DMS 273 (cell line): ENCODE results near the gene NTN4.
"Not testable (repeated sequence)": the region's sequence is repeated elsewhere in the genome, so short reads cannot be mapped to it uniquely, and the experiment has no call there.

Source experiments
- DNase-seq: peaks from one replicate; lab custom pipeline; 2025; ENCODE audit not compliant: unreplicated experiment; lab: John Stamatoyannopoulos, UW

NTN4 gene

DNA sequence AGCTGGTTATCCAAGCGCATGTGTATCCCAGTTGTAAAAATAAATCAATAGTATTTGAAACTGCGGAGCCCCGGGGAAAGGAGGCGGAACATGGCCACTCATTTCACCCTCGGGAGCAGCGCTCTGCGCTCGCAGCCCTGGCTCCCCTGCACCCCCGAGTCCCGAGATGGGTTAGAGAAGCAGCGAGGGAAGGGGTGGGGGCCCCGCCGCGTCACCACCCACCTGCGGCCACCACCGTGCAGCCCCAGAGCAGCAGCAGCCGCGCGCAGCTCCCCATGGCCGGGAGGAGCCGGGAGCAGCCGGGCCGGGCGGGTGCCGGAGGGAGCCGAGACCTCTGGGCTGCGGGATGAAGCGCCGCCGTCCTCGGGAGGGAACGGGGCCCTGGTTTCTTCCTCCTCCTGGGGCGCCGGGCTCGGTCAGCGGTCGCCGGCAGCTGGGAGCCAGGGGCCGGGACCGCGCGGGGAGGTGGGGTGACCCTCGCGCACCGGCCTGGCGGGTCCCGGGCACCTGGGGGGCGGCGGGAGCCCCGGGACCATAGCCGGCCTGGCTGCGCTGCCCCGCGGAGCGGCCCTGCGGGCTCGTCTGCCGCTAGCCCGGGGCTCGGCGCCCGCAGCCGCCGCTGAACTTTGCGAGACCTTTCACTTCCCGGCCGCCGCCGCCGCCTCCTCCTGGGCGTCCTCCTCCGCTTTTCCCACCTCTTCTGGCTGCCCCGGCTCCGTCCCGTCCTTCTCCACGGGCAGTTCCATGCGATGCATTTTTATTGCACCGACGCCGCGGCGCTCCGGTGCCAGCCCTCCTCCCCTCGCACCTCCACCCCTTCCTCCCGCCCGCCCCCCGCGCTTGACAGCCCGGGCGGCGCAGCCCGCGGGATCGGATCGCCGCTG lies at the start of gene NTN4:
Gene NTN4, minus strand, starts transcription at position 732 of the 884 bp plus-strand sequence. Its CDS starts 455 bp downstream, at position 277.
- DNase-seq, result peak; percentile 50

DNA sequence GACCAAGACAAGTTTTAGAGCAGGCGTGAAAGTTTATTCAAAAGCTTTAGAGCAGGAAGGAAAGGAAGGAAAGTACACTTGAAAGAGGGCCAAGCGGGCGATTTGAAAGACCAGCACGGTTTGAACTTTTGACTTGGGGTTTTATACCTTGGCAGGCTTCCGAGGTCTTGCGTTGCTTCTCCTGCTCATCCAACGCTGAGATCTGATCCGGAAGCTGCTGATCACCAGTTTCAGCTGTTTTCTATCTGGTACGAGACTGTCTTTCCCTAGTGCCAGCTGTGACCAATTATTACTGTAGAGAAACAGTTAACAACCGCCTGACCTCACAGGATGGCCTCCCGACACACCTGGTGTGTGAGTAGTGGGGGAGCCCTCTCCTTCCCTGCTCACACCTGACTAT lies 47.6 kb upstream of the NTN4 start:
- peak; percentile 52 for DNase-seq

DNA sequence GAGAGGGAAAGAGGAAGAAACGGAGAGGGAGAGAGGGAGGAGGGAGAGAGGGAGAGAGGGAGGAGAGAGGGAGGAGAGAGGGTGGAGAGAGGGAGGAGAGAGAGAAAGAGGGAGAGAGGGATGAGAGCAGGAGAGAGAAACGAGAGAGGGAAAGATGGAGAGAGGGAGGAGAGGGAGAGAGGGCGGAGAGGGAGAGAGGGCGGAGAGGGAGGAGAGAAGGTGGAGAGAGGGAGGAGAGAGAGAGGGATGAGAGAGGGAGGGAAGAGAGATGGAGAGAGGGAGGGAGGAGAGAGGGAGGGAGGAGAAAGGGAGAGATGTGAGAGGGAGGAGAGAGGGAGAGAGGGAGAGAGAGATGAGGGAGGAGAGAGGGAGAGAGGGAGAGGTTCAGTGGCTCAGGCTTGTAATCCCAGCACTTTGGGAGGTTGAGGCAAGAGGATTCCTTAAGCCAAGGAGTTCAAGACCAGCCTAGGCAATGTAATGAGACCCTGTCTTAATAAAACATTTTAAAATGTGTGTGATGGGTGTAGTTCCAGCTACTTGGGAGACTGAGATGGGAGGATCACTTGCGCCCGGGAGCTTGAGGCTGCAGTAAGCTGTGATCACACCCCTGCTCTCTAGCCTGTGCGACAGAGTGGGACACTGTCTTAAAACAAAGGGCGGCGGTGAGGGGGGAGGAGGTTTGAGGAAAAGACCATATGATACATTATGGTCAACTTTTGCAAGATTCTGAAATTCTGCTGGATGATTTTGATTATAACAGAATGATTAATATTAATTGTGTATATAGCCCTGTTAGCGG lies 46.9 kb upstream of the NTN4 start:
- DNase-seq, result no peak

DNA sequence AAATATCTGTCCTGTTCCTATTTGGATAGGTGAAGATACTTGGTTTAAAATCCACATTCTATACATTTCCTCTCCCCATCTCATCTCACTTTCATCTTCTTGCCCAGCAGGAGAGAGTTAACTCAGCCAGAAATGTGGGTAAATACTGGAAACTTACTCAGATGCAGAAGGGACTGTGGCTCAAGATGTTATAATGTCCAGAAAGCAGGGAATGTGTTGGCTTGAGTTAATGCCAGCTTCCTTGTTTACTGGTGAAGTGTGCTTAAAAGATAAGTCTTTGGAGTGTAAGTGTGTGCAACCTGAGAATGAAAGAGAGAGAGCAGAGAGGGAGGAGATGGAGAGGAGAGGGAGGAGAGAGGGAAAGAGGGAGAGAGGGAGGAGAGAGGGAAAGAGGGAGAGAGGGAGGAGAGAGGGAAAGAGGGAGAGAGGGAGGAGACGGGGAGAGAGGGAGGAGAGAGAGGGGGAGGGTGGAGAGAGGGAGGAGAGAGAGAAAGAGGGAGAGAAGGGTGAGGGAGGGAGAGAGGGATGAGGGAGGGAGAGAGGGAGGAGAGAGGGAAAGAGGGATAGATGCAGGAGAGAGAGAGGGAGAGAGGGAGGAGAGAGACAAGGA lies 46.2 kb upstream of the NTN4 start:
- DNase-seq, result peak; percentile 17

DNA sequence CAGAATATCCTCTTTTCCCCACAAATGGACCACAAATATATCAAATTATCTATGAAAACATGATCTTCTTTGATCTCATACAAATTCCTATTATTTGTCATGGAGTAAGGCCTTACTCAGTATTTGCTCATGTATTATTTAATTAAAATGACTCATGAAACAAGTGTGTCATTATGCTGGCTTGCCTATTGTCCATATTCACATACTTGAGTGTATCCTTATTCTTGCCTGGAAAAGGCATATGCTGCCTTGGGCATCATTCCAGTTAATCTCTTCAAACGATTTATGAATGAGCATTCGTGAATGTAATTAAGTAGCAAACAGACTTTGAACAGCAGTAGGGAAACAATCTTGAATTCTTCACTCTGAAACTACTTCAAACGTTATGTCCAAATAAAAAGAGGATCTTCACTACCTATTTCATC lies 45.6 kb upstream of the NTN4 start:
- peak; percentile 71 for DNase-seq

DNA sequence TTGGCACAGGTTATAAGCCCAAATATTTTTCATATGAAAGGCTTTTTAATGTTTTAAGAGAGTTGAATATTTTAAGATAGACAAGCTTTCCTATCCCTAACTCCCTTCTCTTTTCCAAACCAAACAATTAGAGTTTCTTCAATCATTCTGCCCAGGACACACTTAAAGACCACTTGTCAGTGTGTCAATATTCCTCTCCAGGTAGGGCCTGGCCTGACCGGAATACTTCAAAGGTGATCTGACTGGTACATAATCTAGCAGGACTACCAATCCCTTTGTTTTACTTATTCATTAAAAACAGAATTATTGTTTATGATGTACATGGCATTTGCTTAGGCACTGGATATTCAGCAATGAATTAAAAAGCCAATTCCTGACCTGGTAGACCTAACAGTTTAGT lies 44.0 kb upstream of the NTN4 start:
- no peak for DNase-seq

DNA sequence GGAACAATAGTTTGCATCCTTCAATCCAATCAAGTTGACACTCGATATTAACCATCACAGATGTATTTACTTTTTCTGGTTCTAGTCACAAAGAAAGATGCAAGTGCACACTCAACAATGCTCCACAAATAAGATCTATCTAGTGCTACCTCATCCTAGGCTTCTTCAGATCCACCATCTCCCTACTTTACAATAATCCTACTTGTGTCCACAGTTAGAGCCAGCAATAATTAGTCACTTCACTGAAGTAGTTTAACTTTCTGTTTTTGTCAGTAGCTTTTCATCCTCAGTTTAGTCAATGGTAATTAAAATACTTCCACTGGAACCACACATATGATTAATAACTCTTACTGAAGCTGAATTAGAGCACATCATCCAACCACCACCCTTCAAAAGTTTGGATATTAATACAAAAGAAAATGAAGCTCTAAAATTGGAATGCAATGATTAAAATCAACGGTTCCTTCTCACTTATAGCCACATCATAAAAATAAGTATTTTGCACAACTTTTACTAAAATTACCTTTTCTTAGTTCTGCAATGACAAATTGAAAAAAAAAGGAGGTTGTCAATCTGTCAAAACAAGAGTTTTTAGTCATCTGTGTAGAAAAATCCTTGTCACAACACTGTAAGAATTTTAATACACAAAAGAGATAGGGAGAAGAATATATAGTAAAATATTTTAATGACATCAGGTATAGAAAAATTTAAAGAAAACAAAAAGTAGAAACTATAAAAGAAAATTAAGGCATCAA lies 39.9 kb upstream of the NTN4 start:
- DNase-seq, result no peak

DNA sequence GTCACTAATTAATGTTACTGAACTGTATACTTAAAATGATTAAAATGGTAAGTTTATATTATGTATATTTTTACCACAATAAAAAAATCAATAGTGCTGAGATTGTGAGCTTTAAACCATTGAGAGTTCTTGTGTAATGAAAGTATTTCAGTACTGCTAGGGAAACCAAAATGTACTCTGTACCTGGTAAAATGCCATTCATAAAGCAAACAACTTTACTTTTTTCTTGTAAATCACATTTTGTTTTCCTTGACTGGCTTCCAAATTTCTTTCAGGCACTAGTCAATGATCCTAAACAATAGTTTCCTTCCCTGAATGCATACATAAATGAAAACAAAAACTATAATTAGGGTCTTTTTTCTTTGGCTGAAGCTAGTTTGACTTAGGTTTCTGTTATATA lies 38.8 kb upstream of the NTN4 start:
- no peak for DNase-seq

DNA sequence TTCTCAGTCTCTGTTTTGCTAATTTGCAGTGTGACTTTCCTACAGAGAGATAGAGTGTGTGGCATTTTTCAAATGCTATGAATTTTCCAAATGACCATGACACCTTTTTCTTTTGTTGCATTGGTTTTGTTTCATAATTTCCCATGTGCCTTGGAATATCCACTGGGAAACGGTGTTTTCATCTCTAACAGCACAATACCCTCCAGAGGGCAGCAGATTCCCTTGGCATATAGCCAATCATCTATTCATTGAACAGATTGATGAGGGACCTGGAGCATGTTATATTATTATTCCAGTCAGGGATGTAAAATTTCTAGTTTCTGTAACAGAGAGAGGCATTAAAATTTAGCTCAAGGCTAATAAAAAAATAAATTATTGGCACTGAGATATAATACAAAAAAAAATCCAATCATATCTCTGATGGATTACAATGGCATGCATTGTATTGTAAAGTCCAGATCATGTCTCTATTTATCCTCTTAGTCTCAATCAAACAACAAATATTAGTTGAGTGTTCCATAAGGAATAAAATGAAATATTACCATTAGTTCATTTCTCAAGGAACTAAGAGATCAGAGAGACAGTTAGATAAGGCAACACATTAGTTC lies 29.6 kb upstream of the NTN4 start:
- DNase-seq, result peak; percentile 74

DNA sequence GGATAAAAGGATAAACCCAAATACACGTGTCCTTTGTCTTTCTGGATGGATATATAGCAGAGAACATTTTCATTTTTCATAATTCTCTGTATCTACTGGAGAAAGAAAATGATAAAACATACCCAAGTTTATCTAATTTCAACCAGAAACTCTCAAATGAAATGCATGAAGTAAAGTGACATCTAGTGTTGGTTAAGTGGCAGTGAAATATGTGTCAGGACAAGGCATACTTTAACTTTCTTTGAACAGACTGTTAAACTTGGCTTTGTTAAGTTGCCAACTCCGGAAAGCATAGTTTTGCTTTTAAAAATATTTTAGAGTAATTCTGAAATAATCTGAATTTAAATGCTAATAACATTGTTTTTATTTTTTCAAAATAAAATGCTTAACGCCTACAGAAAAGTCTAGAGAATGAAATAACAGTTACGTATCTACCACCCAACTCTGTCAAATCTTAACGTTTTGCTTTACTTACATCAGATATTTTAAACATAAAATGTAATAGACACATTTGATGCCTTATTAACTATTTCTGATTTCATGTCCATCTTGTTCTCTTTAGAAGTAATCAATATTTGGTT lies 25.2 kb upstream of the NTN4 start:
- DNase-seq, result peak; percentile 32

DNA sequence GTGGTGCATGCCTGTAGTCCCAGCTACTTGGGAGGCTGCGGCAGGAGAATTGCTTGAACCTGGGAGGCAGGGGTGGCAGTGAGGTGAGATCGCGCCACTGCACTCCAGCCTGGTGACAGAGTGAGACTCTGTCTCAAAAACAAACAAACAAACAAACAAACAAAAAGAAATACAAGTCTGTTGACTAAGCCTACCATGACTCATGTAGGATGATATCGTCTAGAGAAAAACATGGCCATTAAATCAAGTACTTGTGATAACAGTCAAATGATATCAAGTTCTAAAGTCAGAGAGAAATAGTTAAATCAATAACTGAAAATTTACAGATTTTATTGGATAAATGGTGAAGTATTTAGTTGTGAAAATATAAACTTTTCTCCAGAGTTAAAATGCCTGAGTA lies 21.6 kb upstream of the NTN4 start:
- not testable (repeated sequence) for DNase-seq

DNA sequence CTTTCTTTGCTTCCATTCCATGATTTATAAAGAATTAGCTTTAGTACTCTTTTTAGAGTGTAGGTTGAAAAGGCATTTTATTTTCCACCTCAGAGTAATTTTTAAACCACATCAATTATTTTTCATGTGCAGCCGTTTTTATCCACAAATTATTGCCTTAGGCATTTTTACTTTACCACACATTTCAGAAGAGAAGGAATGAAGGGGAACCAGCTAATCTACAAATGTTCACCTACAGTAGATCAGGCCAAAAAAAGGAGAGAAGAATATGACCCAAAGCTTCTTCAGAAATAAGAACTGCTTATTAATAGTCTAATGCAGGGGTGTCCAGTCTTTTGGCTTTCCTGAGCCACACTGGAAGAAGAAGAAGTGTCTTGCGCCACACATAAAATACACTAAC lies 19.8 kb upstream of the NTN4 start:
- no peak for DNase-seq

DNA sequence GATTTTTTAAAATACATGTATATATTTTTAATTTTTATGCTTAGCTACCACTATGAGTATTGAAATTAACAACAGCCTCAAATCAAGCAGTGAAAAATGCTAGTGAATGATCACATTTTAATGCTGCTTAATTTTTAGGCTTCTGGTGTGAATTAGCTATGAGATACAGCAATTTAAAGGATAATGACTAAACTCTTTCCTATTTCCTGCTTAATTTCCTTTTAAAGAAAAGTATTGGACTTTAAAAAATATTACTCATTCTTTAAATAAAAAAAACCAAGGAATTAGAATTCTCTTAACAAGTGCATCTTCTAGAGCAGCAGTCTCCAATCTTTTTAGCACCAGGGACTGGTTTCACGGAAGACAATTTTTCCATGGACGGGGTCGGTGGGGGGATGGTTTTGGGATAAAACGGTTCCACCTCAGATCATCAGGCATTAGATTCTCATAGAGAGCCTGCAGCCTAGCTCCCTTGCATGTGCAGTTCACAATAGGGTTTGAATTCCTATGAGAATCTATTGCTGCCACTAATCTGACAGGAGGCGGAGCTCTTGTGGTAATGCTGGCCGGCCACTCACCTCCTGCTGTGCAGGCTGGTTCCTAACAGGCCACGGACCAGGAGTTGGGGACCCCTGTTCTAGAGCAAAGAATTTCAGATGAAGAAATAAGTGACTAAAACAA lies 18.6 kb upstream of the NTN4 start:
- DNase-seq, result no peak

DNA sequence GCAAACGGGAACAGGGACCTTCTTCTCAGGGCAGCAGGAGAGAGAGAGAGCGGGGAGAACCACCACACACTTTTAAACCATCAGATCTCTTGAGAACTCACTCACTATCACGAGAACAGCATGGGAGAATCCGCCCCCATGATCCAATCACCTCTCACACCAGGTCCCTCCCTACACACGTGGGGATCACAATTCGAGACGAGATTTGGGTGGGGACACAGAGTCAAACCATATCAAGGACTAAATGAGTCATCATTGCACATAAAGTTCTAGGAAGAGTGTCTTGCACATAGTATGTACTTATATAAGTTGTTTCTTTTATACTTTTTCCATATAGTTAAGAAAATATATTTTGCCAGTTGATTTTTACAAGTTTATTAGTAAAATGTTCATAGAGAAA lies 17.6 kb upstream of the NTN4 start:
- no peak for DNase-seq

DNA sequence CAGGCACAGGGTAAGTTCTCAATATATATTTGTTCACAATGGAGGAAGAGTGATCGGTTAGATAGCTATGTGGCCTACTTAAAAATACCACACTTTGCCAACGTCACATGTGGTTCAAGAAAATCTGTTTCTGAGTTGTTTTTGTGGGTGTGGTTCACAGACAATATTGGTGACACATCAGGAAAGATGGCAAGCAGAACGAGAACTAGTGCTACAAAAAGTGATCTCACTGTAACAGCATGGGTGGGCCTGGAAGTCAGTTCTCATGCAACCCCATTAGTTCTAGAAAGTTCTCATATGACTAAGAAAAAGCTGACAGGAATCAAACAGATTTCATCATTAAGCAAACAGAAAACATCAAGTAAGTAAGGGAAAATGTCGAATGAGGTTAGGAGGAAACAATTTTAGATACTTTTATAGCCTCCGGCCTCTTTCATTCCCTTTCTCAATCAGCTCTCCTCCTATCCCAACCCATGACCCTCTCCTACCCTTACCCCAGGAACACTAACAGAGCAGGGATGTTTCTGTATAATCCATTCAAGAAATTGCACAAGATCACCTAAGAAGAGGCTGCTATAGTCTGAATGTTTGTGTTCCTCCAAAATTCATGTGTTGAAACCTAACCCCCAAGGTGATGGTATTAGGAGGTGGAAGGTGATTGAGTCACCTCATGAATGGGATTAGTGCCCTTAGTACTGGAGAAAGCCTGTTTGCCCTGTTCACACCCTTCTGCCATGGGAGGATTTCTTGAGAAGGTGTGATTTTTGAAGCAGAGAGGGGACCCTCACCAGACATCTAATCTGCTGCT lies 15.5 kb upstream of the NTN4 start:
- no peak for DNase-seq

DNA sequence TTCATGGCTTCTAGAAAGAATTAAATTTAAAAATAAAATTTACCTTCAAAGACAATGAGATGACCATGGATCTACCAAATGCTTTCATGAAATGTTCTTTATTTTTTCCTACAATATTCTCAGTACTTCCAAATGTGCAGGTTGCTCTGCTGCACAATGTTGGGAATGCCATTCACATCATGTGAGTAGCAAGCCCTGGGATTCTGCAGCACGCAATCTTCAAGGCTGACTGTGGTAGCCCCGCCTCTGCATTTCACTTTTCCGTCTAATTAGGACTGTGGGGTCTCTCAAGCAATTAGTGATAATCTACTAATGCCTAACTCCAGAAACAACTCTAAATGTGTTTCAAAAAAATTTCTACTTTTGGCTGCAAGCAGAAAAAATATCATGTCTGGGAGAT lies 13.7 kb upstream of the NTN4 start:
- no peak for DNase-seq

DNA sequence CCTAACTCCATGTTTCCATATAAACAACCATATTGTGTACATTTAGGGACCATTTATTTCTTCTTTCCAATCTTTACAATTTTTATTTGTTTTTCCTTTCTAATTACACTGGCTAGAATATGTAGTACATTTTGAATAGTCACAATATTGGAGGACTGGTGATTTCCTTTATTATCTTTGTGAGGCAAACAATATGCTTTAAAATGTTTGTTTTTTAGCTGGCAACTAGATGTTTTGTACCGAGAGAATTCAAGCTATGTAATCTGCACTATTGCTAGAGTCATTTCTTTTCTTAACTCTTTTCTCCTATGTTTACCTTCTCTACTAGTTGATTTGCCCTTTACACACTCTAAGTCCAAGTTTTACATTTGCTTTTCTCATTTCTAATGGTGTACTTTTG lies 13.3 kb upstream of the NTN4 start:
- no peak for DNase-seq

DNA sequence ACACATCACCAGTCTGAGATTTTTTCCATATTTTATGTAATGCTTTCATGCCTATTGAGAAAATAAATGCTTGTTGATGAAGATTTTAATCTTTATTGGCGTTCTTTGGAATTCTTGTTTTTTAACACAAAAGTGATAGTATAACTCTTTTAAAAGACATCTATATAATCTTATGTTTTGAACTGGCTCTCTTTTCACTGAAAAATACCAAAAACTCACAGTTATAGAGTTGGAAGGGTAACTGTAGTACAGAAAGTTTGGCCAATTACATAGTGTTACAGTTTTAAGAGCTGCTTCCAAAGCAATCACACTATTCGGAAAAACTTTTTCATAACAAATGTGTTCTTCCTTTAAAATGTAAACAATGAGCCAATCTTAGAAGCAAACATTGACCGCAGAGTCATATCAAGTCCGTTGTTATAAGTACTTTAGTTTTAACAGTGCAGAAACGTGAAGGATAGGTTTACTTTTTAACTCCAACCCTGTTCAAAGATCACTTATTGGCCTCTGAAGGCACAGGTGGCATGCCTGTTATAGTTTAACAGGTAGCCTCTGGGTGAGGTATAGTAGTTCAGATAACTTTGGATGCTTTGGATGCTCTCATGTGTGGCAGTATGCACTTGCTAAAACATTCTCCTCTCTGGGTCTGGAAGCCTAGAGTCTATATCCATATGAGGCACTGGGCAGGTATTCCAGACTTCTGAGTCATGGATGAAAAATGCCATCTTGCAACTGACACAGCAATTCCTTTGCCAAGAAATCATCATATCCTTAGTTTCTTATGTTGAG lies 12.1 kb upstream of the NTN4 start:
- no peak for DNase-seq
